Retinal pigment epithelial cell (primary cell): ENCODE results near the gene AP4M1.
A peak's percentile ranks its signal among the peaks of the same experiment; 100 is the strongest.

Experiments
- DNase-seq: peaks from one replicate; pipeline ENCODE4 v3.0.0-alpha.2; 2010; ENCODE audit warnings: low read depth
- H3K4me3 ChIP-seq: 2 replicates; pipeline ENCODE4 v1.5.1; 2011; ENCODE audit warnings: mild to moderate bottlenecking, low read length, control low read depth, moderate library complexity
- TF ChIP-seq, protein P1 (sequence below): conservative IDR thresholded peaks from 2 replicates; pipeline ENCODE4 v1.5.1; 2011; ENCODE audit warnings: low read depth, low read length, control low read depth, inconsistent platforms

AP4M1 gene

DNA sequence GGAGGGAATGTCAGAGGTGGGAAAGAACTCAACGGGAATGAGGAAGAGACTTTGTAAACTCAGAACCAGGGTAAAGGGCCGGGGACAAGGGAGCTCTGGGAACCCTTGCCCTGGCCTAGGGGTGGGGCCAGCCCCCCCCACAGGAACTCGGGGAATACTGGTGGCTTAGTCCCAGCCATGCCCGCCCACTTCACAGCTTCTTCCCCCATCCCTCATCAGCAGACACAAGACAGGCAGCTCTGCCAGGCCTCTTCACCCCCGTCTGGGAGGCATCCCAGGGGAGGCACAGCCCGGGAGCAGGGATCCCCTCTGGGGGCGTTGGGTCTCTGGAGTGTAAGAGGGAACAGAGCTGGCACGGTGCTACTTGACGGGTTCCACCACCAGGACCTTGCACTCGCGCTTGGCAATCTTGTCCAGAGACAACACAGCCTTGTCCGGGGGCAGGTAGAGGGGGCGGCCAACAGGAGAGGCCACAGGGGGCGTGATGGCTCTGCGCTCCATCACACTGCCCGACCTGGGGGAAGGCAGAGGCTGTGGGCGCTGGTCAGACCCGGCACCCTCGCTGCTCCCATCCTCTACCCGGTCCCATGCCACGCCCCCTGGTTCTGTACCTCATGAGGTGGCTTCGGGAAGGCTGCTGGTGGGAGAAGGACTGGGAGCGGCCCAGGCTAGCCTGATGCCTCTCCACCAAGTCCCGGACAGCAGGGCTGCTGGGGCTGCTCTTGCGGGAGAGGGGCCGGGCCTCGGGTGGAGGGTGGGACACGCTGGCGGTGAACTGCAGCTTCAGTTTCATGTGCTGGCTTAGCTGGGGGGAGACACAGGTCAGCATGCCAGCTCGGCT is 53.4 kb downstream of the AP4M1 start:
- H3K4me3 ChIP-seq: no peak overlapping the region
- no peak for DNase-seq
- TF ChIP-seq, protein P1, sequence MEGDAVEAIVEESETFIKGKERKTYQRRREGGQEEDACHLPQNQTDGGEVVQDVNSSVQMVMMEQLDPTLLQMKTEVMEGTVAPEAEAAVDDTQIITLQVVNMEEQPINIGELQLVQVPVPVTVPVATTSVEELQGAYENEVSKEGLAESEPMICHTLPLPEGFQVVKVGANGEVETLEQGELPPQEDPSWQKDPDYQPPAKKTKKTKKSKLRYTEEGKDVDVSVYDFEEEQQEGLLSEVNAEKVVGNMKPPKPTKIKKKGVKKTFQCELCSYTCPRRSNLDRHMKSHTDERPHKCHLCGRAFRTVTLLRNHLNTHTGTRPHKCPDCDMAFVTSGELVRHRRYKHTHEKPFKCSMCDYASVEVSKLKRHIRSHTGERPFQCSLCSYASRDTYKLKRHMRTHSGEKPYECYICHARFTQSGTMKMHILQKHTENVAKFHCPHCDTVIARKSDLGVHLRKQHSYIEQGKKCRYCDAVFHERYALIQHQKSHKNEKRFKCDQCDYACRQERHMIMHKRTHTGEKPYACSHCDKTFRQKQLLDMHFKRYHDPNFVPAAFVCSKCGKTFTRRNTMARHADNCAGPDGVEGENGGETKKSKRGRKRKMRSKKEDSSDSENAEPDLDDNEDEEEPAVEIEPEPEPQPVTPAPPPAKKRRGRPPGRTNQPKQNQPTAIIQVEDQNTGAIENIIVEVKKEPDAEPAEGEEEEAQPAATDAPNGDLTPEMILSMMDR: no peak

DNA sequence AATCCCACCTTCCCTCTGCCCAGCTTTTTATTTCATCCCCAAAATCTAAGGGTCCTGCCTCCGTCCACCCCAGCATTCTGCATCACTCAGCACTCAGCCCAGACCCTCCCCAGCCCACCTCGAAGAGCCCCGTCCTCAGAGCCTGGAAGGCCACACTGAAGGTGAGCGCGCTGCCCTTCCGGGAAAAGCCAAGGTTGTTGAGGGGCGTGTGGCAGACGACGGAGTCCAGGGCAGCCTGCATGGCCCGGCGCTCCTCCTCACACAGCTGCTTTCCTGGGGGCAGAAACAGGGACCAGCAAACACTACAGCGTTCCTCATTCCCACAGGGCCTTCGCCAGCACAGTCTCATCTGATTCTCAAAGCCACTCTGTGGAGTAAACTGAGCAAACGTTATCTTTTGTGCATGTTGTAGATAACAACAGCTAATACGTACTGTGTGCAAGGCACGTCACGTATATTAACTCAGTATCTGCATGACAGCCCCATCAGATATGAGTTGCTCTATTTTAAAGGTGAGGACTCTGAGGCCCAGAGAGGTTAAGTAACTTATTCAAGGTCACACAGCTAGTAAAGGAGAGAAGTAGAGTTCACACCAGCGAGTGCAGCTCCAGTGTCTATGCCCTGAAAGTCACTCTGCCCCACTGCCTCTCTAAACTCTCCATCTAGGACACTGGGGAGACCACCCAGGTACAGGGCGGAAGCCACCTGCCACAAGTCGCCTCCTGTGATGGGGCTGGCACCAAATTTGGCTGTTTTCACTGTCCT is 54.3 kb downstream of the AP4M1 start:
- TF ChIP-seq, protein P1: no peak
- no peak for DNase-seq
- H3K4me3 ChIP-seq: no peak overlapping the region

DNA sequence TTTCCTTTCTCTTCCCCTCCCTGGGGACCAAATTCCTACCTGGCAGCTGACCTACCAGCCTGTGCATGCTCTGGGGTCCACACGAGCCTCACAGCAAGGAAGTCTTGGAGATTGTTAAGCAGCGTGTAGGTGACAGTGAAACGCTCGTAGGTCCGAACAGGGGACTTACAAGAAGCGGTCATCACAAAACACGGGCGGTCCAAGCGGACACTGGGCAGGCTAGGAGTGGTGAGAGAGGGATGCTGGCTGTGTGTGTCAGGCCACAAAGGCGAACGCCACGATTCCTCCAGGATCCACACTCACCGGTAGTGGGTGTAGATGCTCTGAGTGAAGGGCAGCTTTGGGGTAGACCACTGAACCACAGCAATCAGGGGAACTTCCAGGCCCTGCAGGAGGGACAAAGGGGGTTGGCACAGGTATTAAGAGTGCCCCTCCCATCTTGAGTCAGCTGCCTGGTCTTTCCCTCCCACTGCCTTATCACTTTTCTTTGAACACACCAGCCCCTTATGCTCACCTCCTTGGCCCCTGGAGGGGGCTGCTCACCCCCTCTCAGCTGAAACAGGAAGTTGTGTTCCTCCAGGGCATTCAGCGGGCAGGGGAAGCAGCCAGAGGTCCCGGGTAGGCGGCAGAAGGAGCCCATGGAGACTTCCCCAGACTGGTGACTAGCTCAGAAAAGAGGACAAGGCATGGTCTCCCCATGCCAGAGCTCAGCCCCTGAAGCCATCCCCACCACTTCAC is 55.1 kb downstream of the AP4M1 start:
- TF ChIP-seq, protein P1: no peak
- no peak overlapping the region for H3K4me3 ChIP-seq
- no peak for DNase-seq

DNA sequence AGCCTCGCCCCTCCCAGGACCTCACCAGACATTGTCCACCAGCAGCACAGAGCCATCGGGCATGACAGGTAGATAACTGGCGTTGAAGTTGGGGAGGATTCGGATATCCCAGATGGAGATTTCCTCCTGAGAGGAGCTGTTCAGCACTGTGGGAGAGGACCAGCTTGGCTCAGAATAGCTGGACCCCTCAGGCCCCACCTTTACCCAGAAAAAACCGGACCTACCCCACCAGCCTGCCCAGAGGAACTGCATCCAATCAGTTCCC is 55.6 kb downstream of the AP4M1 start:
- DNase-seq: no peak
- H3K4me3 ChIP-seq: no peak overlapping the region
- TF ChIP-seq, protein P1: no peak

DNA sequence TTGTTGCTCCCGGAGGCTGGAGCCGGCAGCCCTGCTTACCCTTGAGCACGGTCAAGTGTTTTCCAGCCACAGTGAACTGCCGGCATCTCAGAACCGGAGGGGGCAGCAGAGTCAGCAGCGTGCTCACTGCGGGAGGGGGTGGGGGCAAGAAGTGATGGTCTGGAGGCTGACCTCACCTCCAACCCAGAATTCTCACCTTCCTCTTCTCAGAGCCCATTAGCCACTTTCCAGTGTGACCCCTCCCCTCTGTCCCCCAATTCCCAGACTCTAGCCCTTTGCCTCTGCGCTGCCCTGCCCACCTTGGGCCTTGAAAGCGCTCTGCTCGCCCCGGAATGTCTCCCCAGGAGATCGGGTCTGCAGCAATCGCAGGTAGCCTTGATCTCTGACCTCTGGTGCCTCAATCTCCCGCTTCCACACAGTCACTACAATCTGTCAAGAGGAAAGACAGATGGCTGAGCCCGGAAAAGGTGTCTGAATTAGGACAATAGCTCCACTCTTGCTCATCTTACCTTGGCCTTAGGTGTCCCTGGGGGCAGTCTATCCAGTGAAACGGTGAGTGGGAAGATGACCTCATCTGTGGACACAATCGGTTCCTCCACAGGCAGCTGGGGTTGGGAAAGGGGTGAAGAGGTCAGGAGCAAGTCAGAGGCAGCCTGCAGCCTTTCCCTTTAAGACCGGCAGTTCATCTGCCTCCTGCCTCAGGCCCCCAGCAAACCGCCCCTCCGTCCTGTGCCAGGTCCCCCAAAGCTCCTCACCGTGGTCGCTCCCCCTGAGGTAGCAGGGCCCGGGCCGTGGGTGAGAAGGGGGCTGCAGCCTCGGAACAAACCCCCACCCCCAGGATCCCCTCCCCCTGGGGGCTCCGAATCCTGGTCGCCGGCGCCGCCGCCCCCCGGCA is 56.1 kb downstream of the AP4M1 start:
- H3K4me3 ChIP-seq: peak overlapping the region; percentile 60
- DNase-seq: no peak
- TF ChIP-seq, protein P1: peak; percentile 18
